ENCODE measurements around the gene SLC22A31. TPM values are rescaled to one million over a fixed set of nuclear protein-coding genes. Genes with fewer than 3 reads are reported as not detected.

The SLC22A31 gene
- total RNA-seq, 1 experiment from 2014 or later: not detected

DNA sequence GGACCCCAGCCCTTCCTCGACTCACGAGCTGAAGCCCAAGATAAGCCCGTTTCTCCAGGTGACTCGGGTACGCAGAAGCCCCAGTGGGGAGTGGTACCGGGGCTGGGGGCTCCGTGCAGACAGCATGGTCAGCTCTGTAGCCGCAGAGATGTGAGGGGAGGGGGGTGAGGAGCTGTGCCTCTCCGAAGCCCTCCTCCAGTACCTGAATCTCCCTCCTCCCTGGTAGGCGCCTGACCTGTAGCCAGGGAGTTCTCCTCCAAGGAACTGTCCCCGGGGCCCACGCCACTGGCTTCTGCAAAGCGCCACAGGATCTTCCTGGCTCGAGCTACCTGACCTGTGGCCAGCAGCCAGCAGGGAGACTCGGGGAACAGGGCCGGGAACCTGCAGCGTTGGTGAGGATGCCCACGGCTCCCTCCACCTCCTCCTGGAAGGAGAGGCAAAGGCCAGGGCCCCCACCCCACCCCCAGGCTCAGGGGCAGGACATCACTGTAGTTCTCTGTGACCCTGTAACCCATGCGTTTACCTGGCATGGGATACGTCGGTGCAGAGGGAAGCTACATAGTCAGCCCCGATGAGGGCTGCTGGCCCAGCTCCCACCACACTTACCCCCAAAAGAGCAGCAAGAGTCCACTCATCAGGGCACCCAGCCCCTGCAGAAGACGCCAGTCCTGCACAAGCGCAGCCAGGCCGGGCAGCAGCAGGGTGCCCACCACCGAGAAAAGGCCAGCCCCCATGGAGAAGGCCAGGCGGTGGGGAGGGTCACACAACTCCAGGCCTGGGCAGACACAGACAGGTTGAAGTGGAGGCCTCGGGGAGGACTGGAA, 1.7 kb downstream of the SLC22A31 start:
- Mint-ChIP-seq H3K27ac (ENCODE audit: low read depth, unreplicated experiment) (no peak overlapping the region), H3K4me3 (ENCODE audit: unreplicated experiment) (no peak overlapping the region), H3K27me3 (ENCODE audit: insufficient read depth, unreplicated experiment) (peaks cover 15% of the 10 kb centered on the region), H3K9me3 (ENCODE audit: unreplicated experiment) (no peaks in the 10 kb centered on the region), H3K4me1 (ENCODE audit: insufficient read depth, unreplicated experiment) (no peaks in the 10 kb centered on the region), H3K36me3 (ENCODE audit: insufficient read depth, unreplicated experiment) (peaks cover 4% of the 10 kb centered on the region)
- CTCF ChIA-PET: no interaction called here
- no peak for DNase-seq (ENCODE audit: unreplicated experiment)
- POLR2A ChIA-PET: no interaction called here
- intact Hi-C loops (cut with micrococcal nuclease): no loop called here
- BruUV-seq (replicated peaks): no TSS peak
- TF ChIP-seq, protein P1, sequence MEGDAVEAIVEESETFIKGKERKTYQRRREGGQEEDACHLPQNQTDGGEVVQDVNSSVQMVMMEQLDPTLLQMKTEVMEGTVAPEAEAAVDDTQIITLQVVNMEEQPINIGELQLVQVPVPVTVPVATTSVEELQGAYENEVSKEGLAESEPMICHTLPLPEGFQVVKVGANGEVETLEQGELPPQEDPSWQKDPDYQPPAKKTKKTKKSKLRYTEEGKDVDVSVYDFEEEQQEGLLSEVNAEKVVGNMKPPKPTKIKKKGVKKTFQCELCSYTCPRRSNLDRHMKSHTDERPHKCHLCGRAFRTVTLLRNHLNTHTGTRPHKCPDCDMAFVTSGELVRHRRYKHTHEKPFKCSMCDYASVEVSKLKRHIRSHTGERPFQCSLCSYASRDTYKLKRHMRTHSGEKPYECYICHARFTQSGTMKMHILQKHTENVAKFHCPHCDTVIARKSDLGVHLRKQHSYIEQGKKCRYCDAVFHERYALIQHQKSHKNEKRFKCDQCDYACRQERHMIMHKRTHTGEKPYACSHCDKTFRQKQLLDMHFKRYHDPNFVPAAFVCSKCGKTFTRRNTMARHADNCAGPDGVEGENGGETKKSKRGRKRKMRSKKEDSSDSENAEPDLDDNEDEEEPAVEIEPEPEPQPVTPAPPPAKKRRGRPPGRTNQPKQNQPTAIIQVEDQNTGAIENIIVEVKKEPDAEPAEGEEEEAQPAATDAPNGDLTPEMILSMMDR (IDR thresholded peaks at IDR 0.05; ENCODE audit: unreplicated experiment): no peak

DNA sequence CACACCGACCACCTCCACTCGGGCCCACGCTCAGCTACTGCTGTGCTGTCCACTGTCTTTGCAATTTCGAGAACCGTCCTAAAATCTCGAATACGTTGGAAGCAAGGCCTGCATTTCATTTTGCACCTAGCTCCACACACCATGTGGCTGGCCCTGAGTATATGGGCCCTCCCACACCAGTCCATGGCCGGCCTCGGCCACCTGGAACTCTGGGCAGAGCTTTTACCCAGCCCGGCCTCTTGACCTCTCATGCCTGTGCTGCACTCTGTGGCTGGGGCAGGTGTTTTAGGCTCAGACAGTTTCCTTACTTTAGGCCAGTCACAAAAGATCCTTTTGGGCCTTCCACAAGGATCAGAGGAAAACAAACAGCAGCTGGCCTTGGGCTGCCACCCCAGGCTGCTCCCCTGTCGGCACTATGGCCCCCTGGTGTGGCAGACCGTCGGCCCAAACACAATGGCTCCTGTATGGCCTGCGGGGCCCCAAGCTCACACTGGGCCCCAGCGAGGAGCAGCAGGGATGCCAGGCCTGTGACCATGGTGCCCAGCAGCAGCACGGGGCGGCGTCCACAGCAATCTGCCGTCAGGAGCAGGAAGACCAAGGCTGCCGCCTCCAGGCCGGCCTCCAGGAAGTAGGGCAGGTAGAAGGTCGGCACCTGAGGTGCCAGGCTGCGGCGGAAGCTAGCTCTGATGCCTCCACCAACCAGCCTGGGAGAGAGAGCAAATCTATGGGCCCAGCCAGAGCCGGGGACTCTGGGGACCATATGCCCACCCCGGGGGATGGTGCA, 2.5 kb downstream of the SLC22A31 start:
- ChIA-PET CTCF (no interaction called here), POLR2A (interaction anchor here (0.7 kb wide), 1 partner anchor 22 kb away, joined by 3 read pairs; no protein-coding TSS in a partner anchor)
- peaks cover 7% of the 10 kb centered on the region for H3K27me3 Mint-ChIP-seq (ENCODE audit: insufficient read depth, unreplicated experiment)
- no peak for DNase-seq (ENCODE audit: unreplicated experiment)
- peaks cover 4% of the 10 kb centered on the region for H3K36me3 Mint-ChIP-seq (ENCODE audit: insufficient read depth, unreplicated experiment)
- TF ChIP-seq, protein P1 (IDR thresholded peaks at IDR 0.05; ENCODE audit: unreplicated experiment): no peak
- no peak overlapping the region for H3K4me3 Mint-ChIP-seq (ENCODE audit: unreplicated experiment)
- intact Hi-C loops (cut with micrococcal nuclease): no loop called here
- no peaks in the 10 kb centered on the region for H3K4me1 Mint-ChIP-seq (ENCODE audit: insufficient read depth, unreplicated experiment)
- no TSS peak for BruUV-seq (replicated peaks)
- no peaks in the 10 kb centered on the region for H3K9me3 Mint-ChIP-seq (ENCODE audit: unreplicated experiment)
- no peak overlapping the region for H3K27ac Mint-ChIP-seq (ENCODE audit: low read depth, unreplicated experiment)

DNA sequence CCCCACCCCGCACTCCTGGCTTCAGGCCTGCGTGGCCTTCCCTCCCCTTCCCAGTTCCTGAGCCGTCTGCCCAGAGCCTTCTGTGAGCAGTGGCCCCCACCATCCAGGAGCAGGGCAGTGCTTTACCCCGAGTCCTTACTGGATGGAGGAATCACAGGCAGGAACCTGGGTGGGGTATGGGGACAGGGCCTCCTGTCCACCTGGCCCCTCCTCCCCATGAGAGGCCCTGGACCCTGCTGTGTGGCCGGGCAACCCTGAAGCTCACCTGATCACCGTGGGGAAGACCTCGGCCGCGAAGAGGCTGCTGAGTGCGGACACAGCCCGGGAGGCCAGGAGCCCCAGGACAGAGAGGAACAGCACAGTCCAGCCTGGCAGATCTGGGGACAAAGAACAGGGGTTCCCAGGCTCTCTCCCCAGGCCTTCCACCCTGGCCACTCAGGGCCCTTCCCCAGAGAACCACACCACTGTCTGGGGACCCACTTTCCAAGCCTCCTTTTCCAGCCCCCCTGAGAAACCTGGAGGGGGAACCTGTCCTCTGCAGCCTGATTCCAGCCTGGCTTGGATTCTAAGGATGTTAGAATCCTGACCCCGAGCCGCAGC, 3.2 kb downstream of the SLC22A31 start:
- Mint-ChIP-seq H3K36me3 (ENCODE audit: insufficient read depth, unreplicated experiment) (peaks cover 4% of the 10 kb centered on the region), H3K27ac (ENCODE audit: low read depth, unreplicated experiment) (no peak overlapping the region), H3K4me3 (ENCODE audit: unreplicated experiment) (no peak overlapping the region), H3K4me1 (ENCODE audit: insufficient read depth, unreplicated experiment) (no peaks in the 10 kb centered on the region), H3K27me3 (ENCODE audit: insufficient read depth, unreplicated experiment) (peaks cover under 1% of the 10 kb centered on the region), H3K9me3 (ENCODE audit: unreplicated experiment) (no peaks in the 10 kb centered on the region)
- DNase-seq (ENCODE audit: unreplicated experiment): no peak
- TF ChIP-seq, protein P1 (IDR thresholded peaks at IDR 0.05; ENCODE audit: unreplicated experiment): no peak
- POLR2A ChIA-PET: interaction anchor here (0.7 kb wide), 1 partner anchor 23 kb away, joined by 3 read pairs; no protein-coding TSS in a partner anchor
- intact Hi-C loops (cut with micrococcal nuclease): no loop called here
- BruUV-seq (replicated peaks): no TSS peak
- CTCF ChIA-PET: no interaction called here
